ENCODE measurements around the gene PRXL2B. TPM values are rescaled to one million over a fixed set of nuclear protein-coding genes. Genes with fewer than 3 reads are reported as not detected.

The PRXL2B gene
- total RNA-seq, 1 experiment from 2014 or later: 34.8 TPM

DNA sequence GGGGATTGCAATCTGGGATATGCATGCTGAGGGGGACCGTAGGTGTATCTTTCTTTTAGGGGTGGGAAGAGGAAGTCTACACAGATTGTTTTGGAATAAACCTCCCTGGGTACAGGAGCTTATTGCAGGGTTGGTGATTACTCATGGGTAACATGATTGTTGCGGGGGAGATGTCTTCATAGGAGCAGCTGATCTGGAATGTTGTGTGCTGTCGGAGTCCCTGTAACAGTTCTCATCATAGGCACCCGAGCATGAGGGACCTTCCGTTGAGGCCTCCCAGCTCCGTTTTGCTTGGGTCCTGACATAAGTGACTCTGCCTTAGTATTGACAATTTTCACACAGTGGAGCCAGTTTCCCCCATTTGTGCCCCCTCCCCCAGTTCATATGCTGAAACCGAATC, 4.2 kb upstream of the PRXL2B start:
- peaks cover 7% of the 10 kb centered on the region for H3K4me1 ChIP-seq (ENCODE audit: insufficient read depth, low read length, poor library complexity, severe bottlenecking)
- no peaks in the 10 kb centered on the region for H3K9me3 ChIP-seq (ENCODE audit: low read depth, low read length, poor library complexity, severe bottlenecking)
- TF ChIP-seq EZH2 (IDR thresholded peaks at IDR 0.05; ENCODE audit: borderline replicate concordance, low read depth, low read length, poor library complexity, severe bottlenecking): no peak
- TF ChIP-seq, protein P1, sequence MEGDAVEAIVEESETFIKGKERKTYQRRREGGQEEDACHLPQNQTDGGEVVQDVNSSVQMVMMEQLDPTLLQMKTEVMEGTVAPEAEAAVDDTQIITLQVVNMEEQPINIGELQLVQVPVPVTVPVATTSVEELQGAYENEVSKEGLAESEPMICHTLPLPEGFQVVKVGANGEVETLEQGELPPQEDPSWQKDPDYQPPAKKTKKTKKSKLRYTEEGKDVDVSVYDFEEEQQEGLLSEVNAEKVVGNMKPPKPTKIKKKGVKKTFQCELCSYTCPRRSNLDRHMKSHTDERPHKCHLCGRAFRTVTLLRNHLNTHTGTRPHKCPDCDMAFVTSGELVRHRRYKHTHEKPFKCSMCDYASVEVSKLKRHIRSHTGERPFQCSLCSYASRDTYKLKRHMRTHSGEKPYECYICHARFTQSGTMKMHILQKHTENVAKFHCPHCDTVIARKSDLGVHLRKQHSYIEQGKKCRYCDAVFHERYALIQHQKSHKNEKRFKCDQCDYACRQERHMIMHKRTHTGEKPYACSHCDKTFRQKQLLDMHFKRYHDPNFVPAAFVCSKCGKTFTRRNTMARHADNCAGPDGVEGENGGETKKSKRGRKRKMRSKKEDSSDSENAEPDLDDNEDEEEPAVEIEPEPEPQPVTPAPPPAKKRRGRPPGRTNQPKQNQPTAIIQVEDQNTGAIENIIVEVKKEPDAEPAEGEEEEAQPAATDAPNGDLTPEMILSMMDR (conservative IDR thresholded peaks at IDR 0.05; ENCODE audit: low read depth, low read length): no peak
- H3K4me3 ChIP-seq (ENCODE audit: low read depth, low read length, poor library complexity, severe bottlenecking): no peak overlapping the region
- BruUV-seq (replicated peaks): no TSS peak
- H3K27me3 ChIP-seq (replicated peaks; ENCODE audit: insufficient read depth, low read depth, low read length, poor library complexity): no peaks in the 10 kb centered on the region
- H3K27ac ChIP-seq (ENCODE audit: low read depth, low read length, poor library complexity, severe bottlenecking): no peak overlapping the region
- no peak for DNase-seq (ENCODE audit: low spot score)
- ChIA-PET POLR2A (ENCODE audit: low non-redundant PET) (no interaction called here), CTCF (no interaction called here)
- H3K36me3 ChIP-seq (ENCODE audit: insufficient read depth, low read length, poor library complexity, severe bottlenecking): no peaks in the 10 kb centered on the region
- intact Hi-C loops (cut with micrococcal nuclease; ENCODE audit: unreplicated experiment): no loop called here

DNA sequence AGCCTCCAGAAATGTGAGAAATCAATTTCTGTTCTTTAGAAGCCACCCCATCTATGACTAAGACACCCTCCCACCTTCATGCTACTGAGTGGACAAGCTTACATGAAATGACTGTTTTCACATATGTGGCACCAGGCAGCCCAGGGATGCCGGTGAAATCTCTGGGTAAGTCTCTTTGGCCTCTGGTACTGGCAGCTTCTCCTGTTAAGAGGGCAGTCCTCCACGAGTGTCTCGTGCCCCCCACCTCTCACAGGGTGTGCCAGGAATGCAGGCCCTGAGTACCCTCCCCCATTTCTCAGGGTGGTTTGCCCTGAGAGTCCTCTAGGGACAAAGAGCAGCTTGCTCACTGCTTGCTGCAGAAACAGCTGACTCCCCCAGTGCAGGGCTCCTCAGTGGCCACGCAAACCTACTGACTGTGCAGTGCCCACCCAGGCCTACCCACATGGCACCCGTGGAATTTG, 3.2 kb upstream of the PRXL2B start:
- intact Hi-C loops (cut with micrococcal nuclease; ENCODE audit: unreplicated experiment): no loop called here
- CTCF ChIA-PET: no interaction called here
- no peaks in the 10 kb centered on the region for H3K9me3 ChIP-seq (ENCODE audit: low read depth, low read length, poor library complexity, severe bottlenecking)
- H3K27ac ChIP-seq (ENCODE audit: low read depth, low read length, poor library complexity, severe bottlenecking): no peak overlapping the region
- no TSS peak for BruUV-seq (replicated peaks)
- peaks cover 7% of the 10 kb centered on the region for H3K4me1 ChIP-seq (ENCODE audit: insufficient read depth, low read length, poor library complexity, severe bottlenecking)
- no peaks in the 10 kb centered on the region for H3K36me3 ChIP-seq (ENCODE audit: insufficient read depth, low read length, poor library complexity, severe bottlenecking)
- no peak for TF ChIP-seq EZH2 (IDR thresholded peaks at IDR 0.05; ENCODE audit: borderline replicate concordance, low read depth, low read length, poor library complexity, severe bottlenecking)
- TF ChIP-seq, protein P1 (conservative IDR thresholded peaks at IDR 0.05; ENCODE audit: low read depth, low read length): no peak
- no peaks in the 10 kb centered on the region for H3K27me3 ChIP-seq (replicated peaks; ENCODE audit: insufficient read depth, low read depth, low read length, poor library complexity)
- POLR2A ChIA-PET (ENCODE audit: low non-redundant PET): no interaction called here
- no peak for DNase-seq (ENCODE audit: low spot score)
- no peak overlapping the region for H3K4me3 ChIP-seq (ENCODE audit: low read depth, low read length, poor library complexity, severe bottlenecking)

DNA sequence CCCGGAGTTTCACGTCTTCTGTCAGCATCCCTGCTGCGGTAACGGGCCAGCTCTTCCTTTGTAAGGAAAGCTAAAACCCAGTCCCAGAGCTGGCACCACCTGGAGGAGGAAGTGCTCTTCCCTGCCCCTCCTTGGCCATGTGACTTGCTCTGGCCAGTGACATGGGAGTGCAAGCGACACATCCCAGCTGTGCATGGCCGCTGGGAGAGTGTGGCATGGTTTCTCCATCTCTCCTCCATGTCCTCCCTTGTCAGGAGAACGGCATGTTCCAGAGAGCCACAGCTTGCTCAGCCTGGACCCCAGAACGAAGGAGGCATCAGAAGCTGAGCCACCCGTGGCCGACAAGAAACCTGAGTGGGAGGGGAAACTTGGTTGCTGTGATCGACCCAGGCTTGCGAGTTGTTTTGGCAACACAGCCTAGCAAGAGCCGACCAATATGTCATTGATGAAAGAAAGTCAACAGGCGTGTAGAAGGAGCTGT, 2.7 kb upstream of the PRXL2B start:
- Histone ChIP-seq H3K4me1 (ENCODE audit: insufficient read depth, low read length, poor library complexity, severe bottlenecking) (peaks cover 7% of the 10 kb centered on the region), H3K4me3 (ENCODE audit: low read depth, low read length, poor library complexity, severe bottlenecking) (no peak overlapping the region), H3K9me3 (ENCODE audit: low read depth, low read length, poor library complexity, severe bottlenecking) (no peaks in the 10 kb centered on the region), H3K27ac (ENCODE audit: low read depth, low read length, poor library complexity, severe bottlenecking) (no peak overlapping the region), H3K36me3 (ENCODE audit: insufficient read depth, low read length, poor library complexity, severe bottlenecking) (no peaks in the 10 kb centered on the region), H3K27me3 (replicated peaks; ENCODE audit: insufficient read depth, low read depth, low read length, poor library complexity) (no peaks in the 10 kb centered on the region)
- no peak for TF ChIP-seq EZH2 (IDR thresholded peaks at IDR 0.05; ENCODE audit: borderline replicate concordance, low read depth, low read length, poor library complexity, severe bottlenecking)
- TF ChIP-seq, protein P1 (conservative IDR thresholded peaks at IDR 0.05; ENCODE audit: low read depth, low read length): no peak
- intact Hi-C loops (cut with micrococcal nuclease; ENCODE audit: unreplicated experiment): no loop called here
- no peak for DNase-seq (ENCODE audit: low spot score)
- CTCF ChIA-PET: no interaction called here
- no TSS peak for BruUV-seq (replicated peaks)
- POLR2A ChIA-PET (ENCODE audit: low non-redundant PET): no interaction called here
